GM12892 (cell line): ENCODE data around the gene CCDC81.

Experiments
- POLR2A ChIP-seq: IDR thresholded peaks from 2 replicates; pipeline ENCODE4 v1.6.1; 2011; ENCODE audit warnings: low read depth, low read length, control low read depth
- TAF1 ChIP-seq: IDR thresholded peaks from 2 replicates; pipeline ENCODE4 v1.6.1; 2011; ENCODE audit warnings: low read depth, mild to moderate bottlenecking, control low read depth, low read length, borderline replicate concordance

- no peak for TF ChIP-seq POLR2A
- no peak for TF ChIP-seq TAF1
Observed at GRCh38 chr11:86365546-86365945, 9.1 kb upstream of the CCDC81 start.
